Astrocyte of the hippocampus (primary cell): ENCODE results near the gene VDR.
"Not testable (repeated sequence)": the region's sequence is repeated elsewhere in the genome, so short reads cannot be mapped to it uniquely, and the experiment has no call there.

Experiments
- DNase-seq: peaks from one replicate; pipeline ENCODE4 v3.0.0; 2011; ENCODE audit warnings: low read depth, low spot score

The VDR gene

GRCh38 chr12:47848853-47849252, 55.9 kb downstream of the VDR start:
- no peak for DNase-seq

- no peak for DNase-seq
These were observed 58.3 kb downstream of the VDR start for GRCh38 chr12:47846294-47846996.

GRCh38 chr12:47845081-47845480, 59.7 kb downstream of the VDR start:
- DNase-seq, result no peak

- no peak for DNase-seq
These were observed 60.4 kb downstream of the VDR start for GRCh38 chr12:47844264-47845019.

- DNase-seq, result no peak
These were observed 61.4 kb downstream of the VDR start for GRCh38 chr12:47843226-47843980.

GRCh38 chr12:47842543-47842942, 62.3 kb downstream of the VDR start:
- not testable (repeated sequence) for DNase-seq

GRCh38 chr12:47841910-47842309, 62.9 kb downstream of the VDR start:
- DNase-seq, result no peak

GRCh38 chr12:47841501-47841900, 63.3 kb downstream of the VDR start:
- DNase-seq, result no peak

GRCh38 chr12:47840571-47840970, 64.2 kb downstream of the VDR start:
- no peak for DNase-seq

GRCh38 chr12:47839214-47839876, 65.4 kb downstream of the VDR start:
- DNase-seq, result no peak

GRCh38 chr12:47838286-47838931, 66.4 kb downstream of the VDR start:
- DNase-seq, result peak; percentile 65

- DNase-seq, result peak; percentile 87
These were observed 67.3 kb downstream of the VDR start for GRCh38 chr12:47837190-47838171.

GRCh38 chr12:47835831-47836155, 69.0 kb downstream of the VDR start:
- DNase-seq, result no peak

- DNase-seq, result no peak
These were observed 69.6 kb downstream of the VDR start for GRCh38 chr12:47835006-47835830.

- DNase-seq, result no peak
These were observed 70.4 kb downstream of the VDR start for GRCh38 chr12:47834199-47834903.

- DNase-seq, result no peak
These were observed 71.2 kb downstream of the VDR start for GRCh38 chr12:47833591-47834012.

- no peak for DNase-seq
These were observed 72.4 kb downstream of the VDR start for GRCh38 chr12:47832263-47832933.

- DNase-seq, result no peak
These were observed 75.2 kb downstream of the VDR start for GRCh38 chr12:47829584-47829983.
